Measurements from ENCODE around the gene SPTY2D1. TPM values are rescaled to one million over a fixed set of nuclear protein-coding genes. Genes with fewer than 3 reads are reported as not detected.

SPTY2D1 gene
- total RNA-seq, 4 donors from 2014 or later: 8.2 to 18.4 (median 16.4) TPM

GRCh38 chr11:18578975-18579598 lies 55.1 kb downstream of the SPTY2D1 start:
- WGBS, 2 donors (ENCODE audit: low coverage in 1 of 2): 45 to 59% methylated on average over 10 to 14 of the region's 14 CpGs
- Histone ChIP-seq H3K4me1 (peaks cover 0 to 22% (median 4%) of the 10 kb centered on the region in 4 donors), H3K36me3 (peaks cover 0 to 15% (median 0%) of the 10 kb centered on the region in 4 donors), H3K4me3 (peak overlapping the region in 3 of 4 donors; percentile 5 to 36 (median 23)), H3K9me3 (no peaks in the 10 kb centered on the region), H3K27ac (peak overlapping the region; percentile 65 to 75 (median 70)), H3K27me3 (no peaks in the 10 kb centered on the region)
- in situ Hi-C loops (cut with MboI; ENCODE audit: low pct_ligation_motif_present in 1 of 4, low pct_unique_long_range_greater_than_20kb in 1 of 4, low sequenced_read_pairs in 3 of 4): no loop called here
- intact Hi-C loops (cut with DNase I; ENCODE audit: low total_unique reads): no loop called here
- TF ChIP-seq EP300 (IDR thresholded peaks at IDR 0.05; ENCODE audit: low read depth): no peak
- TF ChIP-seq POLR2A (IDR thresholded peaks at IDR 0.05): no peak
- TF ChIP-seq POLR2AphosphoS5 (IDR thresholded peaks at IDR 0.05): peak in 1 of 3 donors; percentile 25
- TF ChIP-seq, protein P1, sequence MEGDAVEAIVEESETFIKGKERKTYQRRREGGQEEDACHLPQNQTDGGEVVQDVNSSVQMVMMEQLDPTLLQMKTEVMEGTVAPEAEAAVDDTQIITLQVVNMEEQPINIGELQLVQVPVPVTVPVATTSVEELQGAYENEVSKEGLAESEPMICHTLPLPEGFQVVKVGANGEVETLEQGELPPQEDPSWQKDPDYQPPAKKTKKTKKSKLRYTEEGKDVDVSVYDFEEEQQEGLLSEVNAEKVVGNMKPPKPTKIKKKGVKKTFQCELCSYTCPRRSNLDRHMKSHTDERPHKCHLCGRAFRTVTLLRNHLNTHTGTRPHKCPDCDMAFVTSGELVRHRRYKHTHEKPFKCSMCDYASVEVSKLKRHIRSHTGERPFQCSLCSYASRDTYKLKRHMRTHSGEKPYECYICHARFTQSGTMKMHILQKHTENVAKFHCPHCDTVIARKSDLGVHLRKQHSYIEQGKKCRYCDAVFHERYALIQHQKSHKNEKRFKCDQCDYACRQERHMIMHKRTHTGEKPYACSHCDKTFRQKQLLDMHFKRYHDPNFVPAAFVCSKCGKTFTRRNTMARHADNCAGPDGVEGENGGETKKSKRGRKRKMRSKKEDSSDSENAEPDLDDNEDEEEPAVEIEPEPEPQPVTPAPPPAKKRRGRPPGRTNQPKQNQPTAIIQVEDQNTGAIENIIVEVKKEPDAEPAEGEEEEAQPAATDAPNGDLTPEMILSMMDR (IDR thresholded peaks at IDR 0.05): no peak
- DNase-seq: peak; percentile 79

- WGBS, 2 donors (ENCODE audit: low coverage in 1 of 2): 30 to 42% methylated on average over 1 of the region's 1 CpG
- no peaks in the 10 kb centered on the region for H3K27me3 ChIP-seq
- intact Hi-C loops (cut with DNase I; ENCODE audit: low total_unique reads): no loop called here
- H3K4me1 ChIP-seq: peaks cover 0 to 22% (median 4%) of the 10 kb centered on the region in 4 donors
- H3K4me3 ChIP-seq: no peak overlapping the region
- in situ Hi-C loops (cut with MboI; ENCODE audit: low pct_ligation_motif_present in 1 of 4, low pct_unique_long_range_greater_than_20kb in 1 of 4, low sequenced_read_pairs in 3 of 4): no loop called here
- DNase-seq: no peak
- H3K36me3 ChIP-seq: peaks cover 0 to 23% (median under 1%) of the 10 kb centered on the region in 4 donors
- no peaks in the 10 kb centered on the region for H3K9me3 ChIP-seq
- H3K27ac ChIP-seq: peak overlapping the region in 3 of 4 donors; percentile 27 to 36 (median 30)
- TF ChIP-seq POLR2AphosphoS5 (IDR thresholded peaks at IDR 0.05) (no peak), EP300 (IDR thresholded peaks at IDR 0.05; ENCODE audit: low read depth) (no peak), POLR2A (IDR thresholded peaks at IDR 0.05) (no peak)
- TF ChIP-seq, protein P1 (IDR thresholded peaks at IDR 0.05): no peak
Observed at GRCh38 chr11:18575361-18575760, 58.8 kb downstream of the SPTY2D1 start.

DNA sequence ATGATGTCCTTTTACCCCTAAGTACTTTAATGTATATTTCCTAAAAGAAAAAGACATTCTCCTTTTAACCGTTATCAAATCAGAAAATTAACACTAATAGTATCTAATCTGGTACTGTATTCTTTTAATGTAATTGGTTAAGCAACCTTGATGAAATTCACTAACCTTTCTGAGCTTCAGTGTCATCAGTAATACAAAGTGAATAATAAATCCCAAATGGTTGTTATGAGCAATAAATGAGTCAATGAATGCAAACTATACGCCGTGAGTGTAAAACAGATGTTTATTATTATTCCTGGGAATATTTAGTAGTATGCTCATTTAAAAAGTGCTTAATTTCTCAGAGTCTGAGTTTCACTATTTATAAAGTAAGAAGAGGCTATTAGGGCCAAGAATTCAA lies 67.1 kb downstream of the SPTY2D1 start:
- in situ Hi-C loops (cut with MboI; ENCODE audit: low pct_ligation_motif_present in 1 of 4, low pct_unique_long_range_greater_than_20kb in 1 of 4, low sequenced_read_pairs in 3 of 4): loop anchor here in 1 of 4 donors (25.0 kb wide), 1 partner anchor 170 kb away; the partner anchor contains the start of gene IGSF22
- no peak for DNase-seq
- H3K9me3 ChIP-seq: no peaks in the 10 kb centered on the region
- no peak for TF ChIP-seq POLR2A (IDR thresholded peaks at IDR 0.05)
- TF ChIP-seq EP300 (IDR thresholded peaks at IDR 0.05; ENCODE audit: low read depth): no peak
- TF ChIP-seq, protein P1 (IDR thresholded peaks at IDR 0.05): no peak
- TF ChIP-seq POLR2AphosphoS5 (IDR thresholded peaks at IDR 0.05): no peak
- WGBS, 2 donors (ENCODE audit: low coverage in 1 of 2): 89% methylated on average over 3 of the region's 3 CpGs
- peaks cover 0 to 62% (median 13%) of the 10 kb centered on the region in 4 donors for H3K36me3 ChIP-seq
- H3K27ac ChIP-seq: no peak overlapping the region
- no peak overlapping the region for H3K4me3 ChIP-seq
- H3K27me3 ChIP-seq: no peaks in the 10 kb centered on the region
- no peaks in the 10 kb centered on the region for H3K4me1 ChIP-seq
- intact Hi-C loops (cut with DNase I; ENCODE audit: low total_unique reads): no loop called here

GRCh38 chr11:18566406-18566805 lies 67.7 kb downstream of the SPTY2D1 start:
- TF ChIP-seq POLR2AphosphoS5 (IDR thresholded peaks at IDR 0.05): no peak
- TF ChIP-seq, protein P1 (IDR thresholded peaks at IDR 0.05): no peak
- TF ChIP-seq POLR2A (IDR thresholded peaks at IDR 0.05): no peak
- TF ChIP-seq EP300 (IDR thresholded peaks at IDR 0.05; ENCODE audit: low read depth): no peak
- in situ Hi-C loops (cut with MboI; ENCODE audit: low pct_ligation_motif_present in 1 of 4, low pct_unique_long_range_greater_than_20kb in 1 of 4, low sequenced_read_pairs in 3 of 4) (loop anchor here in 1 of 4 donors (25.0 kb wide), 1 partner anchor 171 kb away; the partner anchor contains the start of gene IGSF22), intact Hi-C loops (cut with DNase I; ENCODE audit: low total_unique reads) (no loop called here)
- Histone ChIP-seq H3K27ac (no peak overlapping the region), H3K4me1 (no peaks in the 10 kb centered on the region), H3K4me3 (no peak overlapping the region), H3K9me3 (no peaks in the 10 kb centered on the region), H3K27me3 (no peaks in the 10 kb centered on the region), H3K36me3 (peaks cover 0 to 62% (median 13%) of the 10 kb centered on the region in 4 donors)
- no peak for DNase-seq
